Panc1 (cell line): ENCODE results near the gene MOCS1.

ENCODE experiments used
- CTCF ChIP-seq: fragments of 450-650 bp; IDR thresholded peaks from 2 replicates; pipeline ENCODE4 v1.5.1; 2017; ENCODE audit warnings: mild to moderate bottlenecking
- TCF7L2 ChIP-seq: IDR thresholded peaks from 2 replicates; pipeline ENCODE4 v1.6.1; 2011; ENCODE audit warnings: mild to moderate bottlenecking, low read depth, low read length, inconsistent platforms

- TF ChIP-seq CTCF (no peak), TCF7L2 (no peak)
These were observed 20.0 kb downstream of the MOCS1 start for GRCh38 chr6:39914239-39914638.
